NCI-H2196 treated with DMSO at 0.1 percent for 48 hours (cell line): ENCODE measurements around the gene NXPH4.

Source experiments
- DNase-seq: peaks from one replicate; lab custom pipeline; 2025; ENCODE audit not compliant: unreplicated experiment; lab: John Stamatoyannopoulos, UW

Gene NXPH4

GRCh38 chr12:57230381-57231155 lies 14.0 kb downstream of the NXPH4 start:
- no peak for DNase-seq

- DNase-seq, result no peak
Observed at GRCh38 chr12:57231276-57232021, 14.9 kb downstream of the NXPH4 start.

- DNase-seq, result no peak
Observed at GRCh38 chr12:57232156-57232756, 15.7 kb downstream of the NXPH4 start.

- DNase-seq, result no peak
Observed at GRCh38 chr12:57233357-57234232, 17.0 kb downstream of the NXPH4 start.

- no peak for DNase-seq
Observed at GRCh38 chr12:57234233-57234570, 17.6 kb downstream of the NXPH4 start.

DNA sequence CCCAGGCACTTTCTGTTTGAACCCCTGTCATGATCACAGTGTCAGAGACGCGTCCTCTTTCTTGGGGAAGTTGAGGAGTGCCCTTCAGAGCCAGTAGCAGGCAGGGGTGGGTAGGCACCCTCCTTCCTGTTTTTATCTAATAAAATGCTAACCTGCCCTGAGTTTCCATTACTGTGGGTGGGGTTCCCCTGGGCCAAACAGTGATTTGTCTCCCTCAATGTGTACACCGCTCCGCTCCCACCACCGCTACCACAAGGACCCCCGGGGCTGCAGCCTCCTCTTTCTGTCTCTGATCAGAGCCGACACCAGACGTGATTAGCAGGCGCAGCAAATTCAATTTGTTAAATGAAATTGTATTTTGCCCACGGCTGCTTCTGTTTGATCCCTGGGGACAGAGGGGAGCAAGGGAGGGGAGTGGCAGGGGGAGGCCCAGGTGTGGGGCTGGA lies 18.0 kb downstream of the NXPH4 start:
- DNase-seq, result no peak

GRCh38 chr12:57235017-57235727 lies 18.6 kb downstream of the NXPH4 start:
- no peak for DNase-seq

DNA sequence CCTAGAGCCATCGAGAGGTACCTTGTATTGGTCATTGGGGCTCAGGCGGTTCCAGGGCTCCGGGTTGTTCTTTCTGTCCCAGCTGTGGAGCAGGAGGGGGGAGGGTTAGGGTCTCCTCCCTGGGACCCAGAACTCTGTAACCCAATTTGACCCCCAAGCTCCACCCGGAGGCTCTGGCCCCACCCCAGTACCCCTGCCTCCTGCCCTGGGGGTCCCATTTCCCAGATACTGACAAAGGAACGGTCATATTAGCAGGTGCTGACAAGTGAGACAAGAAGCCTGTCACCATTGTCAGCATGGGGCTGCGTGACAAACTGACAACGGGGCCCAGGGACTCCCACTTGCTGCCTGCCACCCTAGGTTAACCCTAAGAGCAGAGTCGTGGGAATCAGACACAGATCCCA lies 19.1 kb downstream of the NXPH4 start:
- DNase-seq, result no peak

GRCh38 chr12:57236201-57236924 lies 19.8 kb downstream of the NXPH4 start:
- DNase-seq, result no peak

DNA sequence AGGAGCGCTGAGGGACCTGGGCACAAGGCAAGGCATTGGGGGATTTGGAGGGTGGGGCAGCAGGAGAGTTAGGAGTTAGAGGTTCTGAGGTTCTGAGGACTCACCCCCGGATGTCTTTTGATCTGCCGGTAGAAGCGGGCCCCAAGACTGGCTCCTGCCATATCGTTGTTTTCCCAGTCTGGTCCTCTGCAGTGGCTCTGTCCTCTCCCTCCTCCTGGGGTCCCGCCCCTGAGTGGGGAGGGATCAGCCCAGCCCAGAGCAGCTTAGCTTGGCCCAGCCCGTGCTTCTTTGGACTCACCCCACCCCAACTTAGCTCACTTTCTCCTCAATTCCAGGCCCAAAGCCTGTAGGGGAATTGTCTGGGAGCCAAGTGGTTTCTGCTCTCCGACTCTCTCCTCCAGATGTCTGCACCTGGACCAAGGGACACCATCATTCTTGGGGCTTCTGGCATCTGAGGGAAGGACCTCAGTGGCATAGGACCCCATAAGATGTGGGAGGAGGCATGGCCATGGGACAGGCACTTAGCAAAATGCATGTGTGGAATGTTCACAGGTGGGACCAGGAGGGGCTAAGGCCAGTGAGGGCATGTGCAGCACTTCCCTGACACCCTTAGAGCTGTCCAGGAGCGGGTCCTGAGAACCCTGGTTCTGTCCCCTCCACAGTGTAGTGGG lies 20.5 kb downstream of the NXPH4 start:
- no peak for DNase-seq

- DNase-seq, result no peak
Observed at GRCh38 chr12:57237596-57237931, 21.0 kb downstream of the NXPH4 start.

DNA sequence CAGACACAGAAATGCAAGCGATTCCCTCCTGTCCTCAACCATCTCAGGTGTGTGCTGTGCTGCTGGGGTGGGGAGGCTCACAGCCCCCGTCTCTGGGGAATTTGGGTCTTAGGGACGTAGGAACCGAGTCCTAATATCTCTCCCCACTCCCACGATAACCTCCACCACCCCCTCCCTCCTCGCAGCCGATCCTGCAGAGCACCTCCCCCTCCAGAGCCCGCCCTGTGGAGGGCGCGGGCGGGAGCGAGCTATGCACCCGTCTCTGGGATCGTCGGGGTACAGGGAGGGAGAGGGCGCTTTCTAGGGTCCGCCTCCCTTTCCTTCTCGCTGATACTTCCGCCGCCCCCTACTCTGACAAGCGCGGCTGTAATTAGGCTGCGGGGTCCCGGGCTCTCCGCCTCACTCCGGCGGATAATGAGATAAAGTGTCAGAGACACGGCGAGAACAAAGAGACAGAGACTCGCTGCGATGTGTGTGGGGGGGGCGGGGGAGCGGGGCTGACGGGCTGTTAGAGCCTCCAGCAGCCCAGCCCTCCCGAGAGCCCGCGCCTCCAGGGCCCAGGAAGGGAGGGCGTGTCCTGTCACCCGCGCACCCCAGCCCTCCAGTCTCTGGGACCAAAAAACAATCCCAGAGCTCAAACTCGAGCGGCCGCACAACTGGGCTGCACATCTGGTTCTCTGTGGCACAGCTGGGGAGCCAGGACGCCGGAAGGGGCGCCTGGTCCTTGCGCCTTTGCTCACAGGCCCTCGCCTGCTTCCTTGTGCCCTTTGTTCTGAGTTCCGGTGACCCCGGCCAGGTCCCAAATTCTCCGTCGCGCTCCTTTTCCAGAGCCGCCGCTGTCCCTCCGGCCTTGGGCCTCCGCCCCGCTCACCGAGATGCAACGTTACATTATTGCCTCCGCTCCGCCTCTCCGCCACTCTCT lies 21.6 kb downstream of the NXPH4 start:
- no peak for DNase-seq

- DNase-seq, result peak; percentile 77
Observed at GRCh38 chr12:57238854-57239554, 22.4 kb downstream of the NXPH4 start.

DNA sequence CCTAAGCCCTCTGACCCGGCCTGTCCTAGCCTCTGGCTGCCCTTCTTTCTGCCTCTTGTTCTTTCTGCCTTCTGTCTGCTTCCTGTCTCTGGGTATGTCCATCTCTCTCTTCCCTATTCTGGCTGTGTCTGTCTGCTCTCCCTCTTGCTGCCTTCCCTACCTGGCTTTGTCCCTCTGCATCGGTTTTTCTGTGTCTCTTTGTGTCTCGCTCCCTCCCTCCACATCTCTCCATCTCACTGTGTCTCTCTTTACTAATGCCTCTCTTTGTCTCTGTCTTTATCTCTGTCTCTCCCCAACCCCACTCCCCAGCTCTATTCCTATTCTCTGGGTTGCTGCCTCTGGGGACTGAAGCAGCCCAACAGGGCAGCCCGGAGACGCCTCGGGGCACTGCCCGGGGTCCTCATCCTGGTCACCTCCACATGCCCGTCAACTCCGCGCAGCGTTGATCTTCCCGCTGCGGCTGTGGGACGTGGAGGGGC lies 23.0 kb downstream of the NXPH4 start:
- DNase-seq, result no peak

DNA sequence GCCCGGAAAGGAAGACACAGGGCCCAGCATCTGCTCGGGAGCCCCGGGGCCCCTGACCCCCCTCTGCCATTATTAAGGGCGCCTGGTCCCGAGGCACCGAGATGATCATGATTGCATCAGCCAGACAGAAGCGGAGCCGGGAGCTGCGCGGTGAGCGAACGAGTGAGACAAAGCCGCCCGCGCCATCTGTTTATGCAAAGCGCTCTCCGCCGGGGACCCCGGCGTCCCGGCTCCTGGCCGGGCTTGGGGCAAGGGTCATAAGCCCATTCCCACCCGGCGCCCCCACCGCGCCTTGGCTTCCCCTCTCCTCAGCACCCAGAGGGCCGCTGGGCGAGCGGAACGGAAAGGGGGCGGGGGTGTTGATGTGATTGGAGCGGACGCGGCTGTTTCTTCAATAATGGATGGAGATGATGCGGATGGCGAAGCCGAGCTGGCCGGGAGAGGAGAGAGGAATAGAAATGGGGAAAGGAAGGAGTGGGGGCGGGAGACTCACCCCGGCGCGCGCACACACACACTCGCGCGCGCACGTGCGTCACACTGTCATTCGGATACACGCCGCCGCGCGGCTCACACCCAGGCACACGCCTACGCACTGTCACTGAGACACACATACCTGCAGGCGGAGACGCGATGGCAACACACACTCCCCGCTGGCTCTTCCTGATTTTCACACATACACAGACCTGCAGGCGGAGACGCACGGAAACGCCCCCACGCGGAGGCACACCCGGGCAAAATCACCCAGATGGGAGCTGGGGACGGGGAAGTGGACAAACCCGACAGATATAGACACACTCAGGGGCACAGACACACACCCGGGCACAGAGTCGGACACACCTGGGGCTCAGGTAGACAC lies 23.7 kb downstream of the NXPH4 start:
- DNase-seq, result peak; percentile 40

- DNase-seq, result no peak
Observed at GRCh38 chr12:57240926-57241401, 24.4 kb downstream of the NXPH4 start.
